ENCODE data around the gene ABCC10.

ABCC10 gene

DNA sequence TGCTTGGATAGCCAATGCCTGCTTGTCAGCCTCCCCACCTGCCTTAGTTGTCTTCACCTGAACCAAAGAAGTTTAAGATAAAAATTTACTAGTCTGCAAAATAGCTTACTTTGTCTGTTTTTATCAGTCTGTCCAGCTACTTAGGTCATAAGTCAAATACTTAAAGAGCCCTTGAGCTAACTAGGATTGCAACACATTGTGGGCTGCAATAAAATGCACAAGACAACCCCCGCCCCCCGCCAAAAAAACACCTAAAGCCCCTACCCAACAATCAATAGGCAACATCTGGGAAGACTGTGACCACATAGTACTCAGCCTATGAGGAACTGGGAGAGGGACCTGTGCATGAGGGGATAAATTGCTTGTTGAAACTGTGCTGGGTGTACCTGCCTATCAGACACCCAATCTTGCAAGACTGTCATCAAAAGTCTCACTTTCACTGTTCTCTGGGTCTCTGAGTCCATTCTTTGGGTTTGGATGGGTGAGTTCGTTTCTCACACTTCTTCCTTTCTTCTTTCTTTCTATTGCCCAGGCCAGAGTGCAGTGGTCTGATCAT lies 27.3 kb upstream of the ABCC10 start:
- TF ChIP-seq GATA2 (IDR thresholded peaks at IDR 0.05; ENCODE audit: low read depth, low read length), result no peak
- no peak for TF ChIP-seq GATA3 (IDR thresholded peaks at IDR 0.05; ENCODE audit: low read depth, low read length)

DNA sequence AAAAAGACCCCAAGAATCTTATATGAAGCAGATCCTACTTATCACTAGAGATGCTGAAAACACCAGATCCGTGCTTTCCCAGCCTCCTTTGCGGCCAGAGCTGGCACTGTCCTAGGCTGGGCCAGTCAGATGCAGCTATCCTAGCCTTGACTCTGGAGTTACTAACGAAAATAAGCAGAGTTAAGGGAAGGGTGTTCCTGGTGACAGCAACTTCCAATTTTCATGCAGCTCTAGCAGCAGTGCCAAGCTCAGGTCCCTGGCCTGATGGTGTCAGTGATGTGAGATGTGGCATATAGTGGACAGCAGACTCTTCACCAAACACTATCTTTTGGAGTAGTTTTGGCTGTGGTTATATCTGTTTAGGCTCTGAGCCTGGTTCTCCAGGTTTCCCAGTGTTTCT lies 25.6 kb upstream of the ABCC10 start:
- TF ChIP-seq GATA2 (IDR thresholded peaks at IDR 0.05; ENCODE audit: low read depth, low read length) (no peak), GATA3 (IDR thresholded peaks at IDR 0.05; ENCODE audit: low read depth, low read length) (no peak)

DNA sequence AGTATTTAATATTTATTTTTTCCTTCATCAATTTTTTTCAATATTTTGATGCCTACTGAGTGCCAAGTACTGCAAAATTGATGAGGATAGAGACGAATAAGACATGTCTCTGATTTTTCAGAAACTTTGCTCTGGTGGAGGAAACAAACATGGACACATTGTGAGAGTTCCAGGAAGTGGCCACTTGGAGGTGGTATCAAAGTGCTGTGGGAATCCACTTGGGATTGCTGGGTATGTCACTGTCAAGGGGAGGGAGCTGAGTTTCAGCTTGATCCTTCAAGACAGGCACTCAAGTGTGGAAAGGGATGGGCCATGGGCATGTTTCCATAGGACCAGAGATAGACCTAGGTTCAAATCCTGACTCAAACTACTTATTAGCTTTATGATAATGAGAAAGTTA lies 24.5 kb upstream of the ABCC10 start:
- TF ChIP-seq GATA3 (IDR thresholded peaks at IDR 0.05; ENCODE audit: low read depth, low read length) (no peak), GATA2 (IDR thresholded peaks at IDR 0.05; ENCODE audit: low read depth, low read length) (no peak)

DNA sequence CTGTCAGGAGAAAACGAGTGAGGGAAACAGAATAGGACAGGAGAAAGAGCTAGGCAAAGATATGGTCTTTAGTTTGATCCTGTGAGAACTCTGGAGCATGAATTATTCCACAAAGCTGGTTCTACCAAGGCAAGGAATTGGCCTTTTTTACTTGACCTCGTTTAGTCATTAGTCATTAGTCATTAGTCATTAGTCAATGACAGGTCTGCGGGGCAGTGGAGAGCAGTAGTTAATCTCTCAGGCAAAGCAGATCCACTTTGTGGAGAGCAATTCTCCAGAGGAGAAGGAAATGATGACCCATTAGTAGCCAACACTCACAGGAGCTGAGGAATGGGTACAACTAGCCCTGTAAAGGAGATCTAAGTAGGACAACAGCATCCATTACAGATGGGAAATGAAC lies 22.0 kb upstream of the ABCC10 start:
- TF ChIP-seq GATA2 (IDR thresholded peaks at IDR 0.05; ENCODE audit: low read depth, low read length), result no peak
- no peak for TF ChIP-seq GATA3 (IDR thresholded peaks at IDR 0.05; ENCODE audit: low read depth, low read length)

DNA sequence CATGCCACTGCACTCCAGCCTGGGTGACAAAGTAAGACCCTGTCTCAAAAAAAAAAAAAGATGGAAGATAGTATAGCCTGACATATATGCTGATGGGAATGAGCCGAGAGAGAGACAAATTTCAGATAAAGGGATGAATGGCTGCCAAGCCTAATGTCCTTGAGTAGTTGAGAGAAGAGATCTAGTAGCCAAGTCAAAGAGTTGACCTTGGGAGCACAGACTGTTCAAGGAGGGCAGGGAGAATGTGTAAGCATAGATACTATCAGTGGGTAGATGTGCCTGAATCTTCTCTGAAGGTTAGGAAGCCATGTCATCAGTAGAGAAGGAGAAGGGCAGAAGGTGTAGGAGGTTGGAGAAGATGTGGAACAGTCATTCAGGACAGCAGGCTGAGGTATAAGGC lies 20.0 kb upstream of the ABCC10 start:
- no peak for TF ChIP-seq GATA2 (IDR thresholded peaks at IDR 0.05; ENCODE audit: low read depth, low read length)
- TF ChIP-seq GATA3 (IDR thresholded peaks at IDR 0.05; ENCODE audit: low read depth, low read length), result no peak

DNA sequence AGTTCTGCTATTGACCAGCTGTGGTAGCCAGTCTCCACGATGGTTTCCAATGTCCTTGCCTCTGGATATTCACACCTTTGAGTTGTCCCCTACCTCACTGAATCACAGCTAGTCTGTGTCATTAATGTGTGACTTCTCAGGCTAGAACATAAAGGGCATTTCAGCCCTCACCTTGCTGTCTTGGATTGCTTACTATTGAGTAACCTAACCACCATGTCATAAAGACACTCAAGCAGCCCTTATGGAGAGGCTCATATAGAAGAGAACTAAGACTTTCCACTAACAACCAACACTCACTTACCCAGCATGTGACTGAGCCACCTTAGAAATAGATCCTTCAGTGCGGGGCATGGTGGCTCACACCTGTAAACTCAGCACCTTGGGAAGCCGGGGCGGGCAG lies 19.1 kb upstream of the ABCC10 start:
- TF ChIP-seq GATA3 (IDR thresholded peaks at IDR 0.05; ENCODE audit: low read depth, low read length) (no peak), GATA2 (IDR thresholded peaks at IDR 0.05; ENCODE audit: low read depth, low read length) (no peak)

DNA sequence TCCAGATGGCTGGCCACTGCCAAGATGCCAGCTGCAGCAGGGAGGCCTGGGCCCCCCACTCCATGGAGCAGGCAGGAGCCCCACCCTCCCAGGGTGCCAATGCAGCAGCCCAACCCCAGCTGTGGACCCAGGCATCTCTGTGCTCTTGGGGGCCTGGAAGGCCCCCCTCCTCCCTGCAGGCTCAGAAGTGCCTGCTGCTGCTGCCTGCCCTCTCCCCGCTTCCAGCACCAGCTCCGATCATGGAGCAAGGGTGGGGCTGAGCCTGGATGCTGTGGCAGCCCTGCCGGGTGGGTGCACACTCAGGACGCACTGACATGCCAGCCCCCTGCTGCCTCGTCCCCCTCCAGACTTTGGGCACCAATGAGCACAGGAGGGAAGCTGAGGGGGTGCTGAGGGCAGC lies 14.8 kb upstream of the ABCC10 start:
- TF ChIP-seq GATA2 (IDR thresholded peaks at IDR 0.05; ENCODE audit: low read depth, low read length), result no peak
- no peak for TF ChIP-seq GATA3 (IDR thresholded peaks at IDR 0.05; ENCODE audit: low read depth, low read length)

DNA sequence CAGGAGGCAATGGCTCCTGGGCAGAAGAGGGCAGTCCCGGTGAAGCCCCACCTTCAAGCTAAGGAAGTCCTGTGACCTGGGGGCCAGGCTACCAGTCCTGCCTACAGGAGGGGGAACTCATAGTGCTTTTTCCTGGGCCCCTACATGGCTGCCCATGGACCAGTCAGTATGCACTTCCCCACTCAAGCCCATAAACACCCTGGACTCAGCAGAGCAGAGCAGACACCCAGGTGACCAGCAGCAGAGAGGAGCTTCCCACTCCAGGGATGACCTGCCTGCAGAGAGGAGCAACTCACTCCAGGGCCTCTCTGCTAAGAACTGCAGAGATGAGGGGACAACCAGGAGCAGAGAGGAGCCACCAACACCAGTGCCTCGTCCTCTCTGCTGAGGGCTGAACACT lies 14.3 kb upstream of the ABCC10 start:
- no peak for TF ChIP-seq GATA3 (IDR thresholded peaks at IDR 0.05; ENCODE audit: low read depth, low read length)
- no peak for TF ChIP-seq GATA2 (IDR thresholded peaks at IDR 0.05; ENCODE audit: low read depth, low read length)

DNA sequence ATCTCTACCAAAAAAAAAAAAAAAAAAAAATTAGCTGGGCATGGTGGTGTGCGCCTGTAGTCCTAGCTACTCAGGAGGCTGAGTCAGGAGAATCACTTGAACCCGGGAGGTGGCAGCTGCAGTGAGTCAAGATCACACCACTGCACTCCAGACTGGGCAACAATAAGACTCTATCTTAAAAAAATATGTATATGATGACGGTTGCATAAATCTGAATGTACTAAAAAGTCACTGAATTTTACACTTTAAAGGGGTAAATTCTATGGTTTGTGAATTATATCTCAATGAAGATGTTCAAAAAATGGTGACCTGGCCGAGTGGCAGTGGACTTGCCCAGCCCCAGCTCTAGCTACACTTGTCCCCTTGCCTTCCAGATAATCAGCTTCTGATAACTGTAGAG lies 10.4 kb upstream of the ABCC10 start:
- no peak for TF ChIP-seq GATA2 (IDR thresholded peaks at IDR 0.05; ENCODE audit: low read depth, low read length)
- TF ChIP-seq GATA3 (IDR thresholded peaks at IDR 0.05; ENCODE audit: low read depth, low read length), result no peak

DNA sequence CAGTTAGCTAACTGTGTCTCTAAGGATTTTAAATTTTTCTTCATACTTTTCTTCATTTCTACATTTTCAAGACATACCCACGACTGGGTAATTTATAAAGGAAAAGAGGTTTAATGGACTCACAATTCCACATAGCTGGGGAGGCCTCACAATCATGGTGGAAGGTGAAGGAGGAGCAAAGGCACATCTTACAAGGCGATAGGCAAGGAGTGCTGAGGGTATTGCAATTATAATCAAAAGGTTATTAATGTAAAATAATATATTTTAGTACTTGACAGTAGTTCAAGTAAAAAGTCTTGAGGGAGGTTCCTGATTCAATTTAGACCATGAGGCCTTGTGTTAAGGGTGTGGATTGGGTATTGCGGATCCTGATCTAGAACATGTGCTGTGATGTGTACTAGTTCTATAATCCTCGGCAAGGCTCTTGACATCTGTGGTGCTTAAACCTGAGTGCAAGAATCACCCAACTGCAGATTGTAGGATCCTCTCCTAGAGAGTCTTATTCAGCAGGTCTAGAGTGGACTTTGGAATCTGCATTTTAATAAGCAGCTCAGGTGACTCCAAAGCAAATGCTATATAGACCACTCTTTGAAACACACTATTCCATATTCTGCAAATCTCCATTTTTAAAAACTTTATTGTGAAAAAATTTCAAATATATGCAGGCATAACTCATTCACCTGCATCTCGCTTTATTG lies 7.2 kb upstream of the ABCC10 start:
- TF ChIP-seq GATA2 (IDR thresholded peaks at IDR 0.05; ENCODE audit: low read depth, low read length) (no peak), GATA3 (IDR thresholded peaks at IDR 0.05; ENCODE audit: low read depth, low read length) (no peak)

DNA sequence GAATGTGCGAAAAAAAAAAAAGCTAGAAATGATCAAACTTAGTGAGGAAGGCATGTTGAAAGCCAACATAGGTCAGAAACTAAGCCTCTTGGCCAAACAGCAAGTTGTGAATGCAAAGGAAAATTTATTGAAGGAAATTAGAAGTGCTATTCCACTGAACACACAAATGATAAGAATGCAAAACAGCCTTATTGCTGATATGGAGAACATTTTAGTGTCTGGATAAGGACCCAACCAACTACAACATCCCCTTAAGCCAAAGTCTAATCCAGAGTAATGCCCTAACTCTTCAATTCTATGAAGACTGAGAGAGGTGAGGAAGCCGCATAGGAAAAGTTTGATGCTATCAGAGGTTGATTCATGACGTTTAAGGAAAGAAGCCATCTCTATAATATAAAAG lies 5.5 kb upstream of the ABCC10 start:
- no peak for TF ChIP-seq GATA2 (IDR thresholded peaks at IDR 0.05; ENCODE audit: low read depth, low read length)
- no peak for TF ChIP-seq GATA3 (IDR thresholded peaks at IDR 0.05; ENCODE audit: low read depth, low read length)

DNA sequence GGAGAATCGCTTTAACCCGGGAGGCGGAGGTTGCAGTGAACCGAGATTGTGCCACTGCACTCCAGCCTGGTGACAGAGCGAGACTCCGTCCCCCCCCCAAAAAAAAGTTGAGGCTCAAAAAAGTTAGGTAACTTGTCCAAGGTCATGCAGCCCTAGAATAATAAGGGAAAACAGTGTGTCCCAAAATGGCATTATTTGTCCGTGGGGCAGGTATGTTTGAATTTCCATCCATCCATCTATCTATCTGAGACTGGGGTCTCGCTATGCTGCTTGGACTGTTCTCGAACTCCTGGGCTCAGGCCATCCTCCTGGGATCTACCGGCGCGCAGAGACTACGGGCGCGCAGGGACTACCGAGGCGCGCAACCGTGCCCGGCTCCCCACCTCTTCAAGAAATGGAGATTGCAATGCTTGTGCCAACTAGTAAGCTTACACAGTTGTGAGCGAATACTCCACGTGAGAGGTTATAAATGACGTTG lies 374 bp upstream of the ABCC10 start:
- TF ChIP-seq GATA2 (IDR thresholded peaks at IDR 0.05; ENCODE audit: low read depth, low read length) (no peak), GATA3 (IDR thresholded peaks at IDR 0.05; ENCODE audit: low read depth, low read length) (no peak)

DNA sequence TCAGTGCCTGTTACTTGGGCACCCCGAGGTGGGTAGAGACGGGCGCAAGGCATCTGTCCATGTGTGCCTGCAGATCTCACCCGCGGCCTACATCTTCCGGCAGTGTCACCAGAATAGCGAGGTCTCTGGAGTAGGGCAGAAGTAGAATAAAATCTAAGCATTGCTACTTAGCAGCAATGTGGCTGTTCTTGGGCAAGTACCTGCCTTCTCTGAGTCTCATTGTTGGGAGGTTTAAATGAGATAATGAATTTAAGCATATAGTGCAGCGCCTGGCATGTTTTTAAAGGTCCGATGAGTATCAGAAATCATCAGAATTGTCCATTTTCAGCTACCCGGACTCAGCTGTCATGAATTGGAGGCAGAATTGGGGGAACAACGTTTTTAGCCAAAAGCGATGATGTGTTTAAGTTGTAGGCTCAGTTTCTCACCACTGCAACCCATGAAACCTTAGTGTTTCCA lies 800 bp downstream of the ABCC10 start:
- TF ChIP-seq GATA2 (IDR thresholded peaks at IDR 0.05; ENCODE audit: low read depth, low read length) (no peak), GATA3 (IDR thresholded peaks at IDR 0.05; ENCODE audit: low read depth, low read length) (no peak)

DNA sequence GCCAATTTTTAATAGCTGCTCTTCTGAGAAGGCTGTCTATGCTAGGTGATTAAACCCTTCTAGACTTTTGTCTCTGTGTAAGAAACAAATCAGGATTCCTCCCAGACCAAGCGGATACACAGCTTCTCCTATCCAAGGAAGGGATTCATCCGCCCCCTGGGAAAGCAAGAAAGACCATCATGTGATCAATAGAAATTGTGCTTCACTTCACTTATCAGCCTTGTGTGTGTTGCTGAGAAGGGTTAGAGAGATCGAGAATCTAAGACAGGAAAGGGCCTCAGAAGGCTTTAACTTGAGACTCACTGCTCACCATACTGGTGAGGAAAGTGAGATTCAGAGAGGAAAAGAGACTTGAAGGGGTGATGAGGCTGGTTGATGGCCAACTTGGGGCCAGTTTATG lies 1.5 kb downstream of the ABCC10 start:
- TF ChIP-seq GATA3 (IDR thresholded peaks at IDR 0.05; ENCODE audit: low read depth, low read length), result no peak
- TF ChIP-seq GATA2 (IDR thresholded peaks at IDR 0.05; ENCODE audit: low read depth, low read length), result no peak

All from SH-SY5Y (cell line).